Astrocyte of the spinal cord (primary cell): ENCODE results near the gene KIF1C.

Source experiments
- DNase-seq: peaks from one replicate; pipeline ENCODE4 v3.0.0; 2011; ENCODE audit warnings: low read depth, low spot score
- H3K4me3 ChIP-seq: 2 replicates; pipeline ENCODE4 v1.5.1; 2011; ENCODE audit warnings: low read depth, mild to moderate bottlenecking, low read length, moderate library complexity
- in situ Hi-C: cut with HindIII; loops from 2 replicates; pipeline ENCODE4 v1.10.0; 2017; ENCODE audit warnings: low sequenced_read_pairs
- TF ChIP-seq, protein P1 (sequence below): IDR thresholded peaks from 2 replicates; pipeline ENCODE4 v1.5.1; 2012; ENCODE audit warnings: low read depth, mild to moderate bottlenecking, low read length, inconsistent platforms

Gene KIF1C

DNA sequence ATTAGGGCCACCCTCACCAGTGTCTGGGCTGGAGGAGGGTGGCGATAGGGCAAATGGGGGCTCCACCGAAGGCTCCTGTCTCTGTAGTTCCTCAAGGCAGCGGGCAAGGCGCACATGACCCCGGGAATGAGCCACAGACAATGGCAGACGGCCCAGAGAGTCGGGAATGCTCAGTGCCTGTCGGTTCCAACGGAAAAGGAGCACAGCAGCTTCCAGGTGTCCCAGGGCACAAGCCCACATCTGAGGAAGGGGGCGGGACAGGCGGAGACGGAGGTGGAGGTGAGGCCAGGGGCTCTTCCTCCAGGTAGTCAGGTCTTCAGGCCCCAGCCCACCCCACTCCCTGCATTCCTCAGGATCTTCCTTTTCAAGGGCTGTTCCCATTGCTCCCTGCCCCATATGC lies 25.0 kb upstream of the KIF1C start:
- TF ChIP-seq, protein P1, sequence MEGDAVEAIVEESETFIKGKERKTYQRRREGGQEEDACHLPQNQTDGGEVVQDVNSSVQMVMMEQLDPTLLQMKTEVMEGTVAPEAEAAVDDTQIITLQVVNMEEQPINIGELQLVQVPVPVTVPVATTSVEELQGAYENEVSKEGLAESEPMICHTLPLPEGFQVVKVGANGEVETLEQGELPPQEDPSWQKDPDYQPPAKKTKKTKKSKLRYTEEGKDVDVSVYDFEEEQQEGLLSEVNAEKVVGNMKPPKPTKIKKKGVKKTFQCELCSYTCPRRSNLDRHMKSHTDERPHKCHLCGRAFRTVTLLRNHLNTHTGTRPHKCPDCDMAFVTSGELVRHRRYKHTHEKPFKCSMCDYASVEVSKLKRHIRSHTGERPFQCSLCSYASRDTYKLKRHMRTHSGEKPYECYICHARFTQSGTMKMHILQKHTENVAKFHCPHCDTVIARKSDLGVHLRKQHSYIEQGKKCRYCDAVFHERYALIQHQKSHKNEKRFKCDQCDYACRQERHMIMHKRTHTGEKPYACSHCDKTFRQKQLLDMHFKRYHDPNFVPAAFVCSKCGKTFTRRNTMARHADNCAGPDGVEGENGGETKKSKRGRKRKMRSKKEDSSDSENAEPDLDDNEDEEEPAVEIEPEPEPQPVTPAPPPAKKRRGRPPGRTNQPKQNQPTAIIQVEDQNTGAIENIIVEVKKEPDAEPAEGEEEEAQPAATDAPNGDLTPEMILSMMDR: no peak
- in situ Hi-C loops: no loop called here
- H3K4me3 ChIP-seq: no peak overlapping the region
- DNase-seq: no peak

DNA sequence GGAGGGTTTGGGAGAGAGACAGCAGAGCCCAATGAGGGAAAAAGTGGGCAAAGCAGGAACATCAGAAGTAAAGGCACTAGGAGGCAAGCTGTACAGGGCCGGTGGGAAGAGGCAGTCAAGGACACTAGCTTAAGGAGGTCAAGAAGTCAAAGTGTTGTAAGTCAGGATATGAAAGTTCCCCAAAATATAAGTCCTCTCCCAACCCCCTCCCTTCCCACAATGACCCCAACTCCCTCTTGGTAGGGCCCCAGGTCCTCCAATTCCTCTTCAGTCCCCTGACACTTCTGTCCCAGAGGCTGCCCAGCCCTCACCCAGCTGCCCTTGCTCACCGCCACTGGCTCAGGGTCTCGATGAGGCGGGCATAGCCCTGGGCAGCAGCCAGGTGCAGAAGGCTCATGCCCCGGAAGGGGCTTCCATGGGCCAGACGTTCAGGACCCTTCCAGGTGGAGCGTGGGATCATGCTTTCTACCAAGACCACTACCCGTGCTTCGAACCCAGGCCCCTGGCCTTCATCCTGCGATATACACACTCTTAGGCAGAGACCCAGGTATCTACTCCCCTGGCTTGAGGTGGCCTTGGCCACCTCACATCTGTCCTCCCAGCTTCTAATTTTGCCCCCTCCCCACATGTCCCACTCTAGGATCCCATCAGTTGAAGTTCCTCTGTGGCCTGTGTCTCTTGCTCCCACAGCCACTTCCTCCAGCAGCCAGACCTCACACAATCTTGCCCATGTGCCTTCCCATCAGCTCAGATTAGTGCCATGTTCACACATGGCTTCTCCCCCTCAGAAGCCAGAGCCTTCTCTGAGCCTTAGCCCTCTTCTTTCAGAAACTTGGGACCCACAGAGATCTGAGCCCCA lies 24.3 kb upstream of the KIF1C start:
- no peak overlapping the region for H3K4me3 ChIP-seq
- TF ChIP-seq, protein P1: no peak
- no peak for DNase-seq
- in situ Hi-C loops: no loop called here

DNA sequence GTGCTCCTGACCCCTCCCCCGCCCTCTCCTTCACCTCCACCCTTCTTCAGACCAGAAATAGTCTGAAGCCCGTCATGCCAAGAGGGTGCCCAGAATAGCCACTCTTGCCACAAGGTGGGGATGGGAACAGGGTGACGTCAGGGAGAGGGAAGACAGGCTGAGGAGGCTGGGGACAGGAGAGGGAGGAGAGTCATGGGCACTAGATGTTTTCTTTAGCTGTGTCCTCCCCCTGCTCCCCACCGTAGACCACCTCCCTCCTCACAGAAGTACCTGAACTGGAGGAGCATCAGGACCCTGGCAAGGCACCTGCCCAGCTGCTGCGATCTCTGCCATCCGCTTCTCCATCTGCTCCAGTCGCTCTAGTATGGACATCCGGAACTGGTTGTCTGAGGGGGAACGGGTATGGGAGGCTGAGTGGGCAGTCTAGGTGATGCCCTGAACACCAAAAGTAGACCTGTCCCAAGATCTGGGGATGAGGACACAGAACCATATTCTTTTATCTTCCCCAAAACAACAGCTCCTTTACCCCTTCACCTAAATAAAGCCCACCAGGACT lies 23.6 kb upstream of the KIF1C start:
- TF ChIP-seq, protein P1: no peak
- no peak for DNase-seq
- in situ Hi-C loops: no loop called here
- no peak overlapping the region for H3K4me3 ChIP-seq

DNA sequence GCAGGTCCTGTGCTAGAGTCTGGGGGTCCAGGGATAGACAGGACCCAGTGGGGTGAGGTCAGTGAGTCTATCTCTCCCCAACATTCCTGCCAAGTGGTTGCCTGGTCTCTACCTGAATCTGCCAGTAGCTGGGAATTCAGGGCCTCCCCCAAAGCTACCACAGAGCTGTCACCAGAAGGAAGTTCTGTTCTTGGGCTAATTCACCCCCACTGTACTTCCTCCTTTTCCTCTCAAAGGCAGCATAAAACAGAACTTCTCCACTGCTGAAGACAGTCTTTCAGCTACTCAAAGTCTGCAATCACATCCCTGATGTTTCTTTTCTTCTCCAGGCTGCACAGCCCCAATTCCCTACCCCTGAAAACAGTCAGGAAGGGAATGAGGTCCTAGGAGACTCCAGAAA lies 19.0 kb upstream of the KIF1C start:
- DNase-seq: no peak
- in situ Hi-C loops: no loop called here
- TF ChIP-seq, protein P1: no peak
- H3K4me3 ChIP-seq: no peak overlapping the region

DNA sequence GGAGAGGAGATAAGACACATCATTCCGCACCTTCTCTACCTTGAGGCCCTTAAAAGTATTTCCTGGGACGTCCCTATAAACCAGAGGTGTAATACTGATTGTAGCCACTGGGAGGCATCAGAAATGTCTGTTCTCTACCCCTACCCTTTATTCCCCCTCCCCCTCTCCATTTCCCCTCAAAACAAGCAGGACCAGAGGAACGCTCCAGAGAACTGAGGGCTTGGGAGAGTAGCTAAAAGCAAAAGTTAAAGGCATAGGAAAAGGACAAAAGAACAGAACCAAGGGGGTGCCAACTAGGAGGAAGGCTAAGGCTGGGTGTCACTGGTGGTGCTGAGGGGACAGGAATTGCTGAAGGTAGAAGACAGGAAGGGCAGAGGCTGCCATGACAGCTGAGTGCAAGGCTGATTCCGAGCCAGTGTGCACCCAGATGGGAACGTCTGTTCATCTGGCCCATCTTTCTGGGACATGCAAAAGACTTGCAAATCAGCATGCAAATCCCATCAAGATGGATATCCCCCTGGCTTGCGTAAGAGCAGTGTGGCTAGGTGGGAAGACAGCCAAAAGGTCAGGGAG lies 17.0 kb upstream of the KIF1C start:
- peak; percentile 52 for DNase-seq
- no peak overlapping the region for H3K4me3 ChIP-seq

DNA sequence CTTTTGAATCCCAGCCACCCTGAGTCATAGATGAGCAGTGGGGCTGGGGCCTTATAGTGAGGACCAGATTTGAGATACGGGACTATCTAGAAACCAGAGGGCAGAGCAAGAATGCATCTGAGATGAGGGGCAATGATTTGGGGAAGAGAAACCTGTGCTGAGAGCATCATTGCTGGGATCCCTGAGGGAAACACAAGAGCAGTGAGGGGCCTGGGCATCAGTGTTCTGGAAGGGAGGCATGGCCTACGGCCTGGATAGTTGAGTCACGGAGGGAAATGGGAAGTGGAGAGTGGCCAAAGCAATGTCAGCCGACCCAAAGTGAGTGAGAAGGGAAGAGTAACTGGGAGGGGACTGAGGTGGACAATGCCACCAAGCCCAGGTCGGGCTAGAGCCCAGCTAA lies 15.4 kb upstream of the KIF1C start:
- in situ Hi-C loops: no loop called here
- TF ChIP-seq, protein P1: no peak
- no peak overlapping the region for H3K4me3 ChIP-seq
- no peak for DNase-seq

More for the DNA sequence above, 17.0 kb upstream of the KIF1C start:
- TF ChIP-seq, protein P1: peak; percentile 62
- in situ Hi-C loops: no loop called here
